Kidney tubule cell (primary cell): ENCODE data around the gene BTN3A1.
A peak's percentile ranks its signal among the peaks of the same experiment; 100 is the strongest.

Experiments used
- DNase-seq: peaks from one replicate; pipeline ENCODE4 v3.0.0-alpha.2; 2018; ENCODE audit warnings: low spot score

The BTN3A1 gene

GRCh38 chr6:26379740-26380139, 22.3 kb upstream of the BTN3A1 start:
- no peak for DNase-seq

DNA sequence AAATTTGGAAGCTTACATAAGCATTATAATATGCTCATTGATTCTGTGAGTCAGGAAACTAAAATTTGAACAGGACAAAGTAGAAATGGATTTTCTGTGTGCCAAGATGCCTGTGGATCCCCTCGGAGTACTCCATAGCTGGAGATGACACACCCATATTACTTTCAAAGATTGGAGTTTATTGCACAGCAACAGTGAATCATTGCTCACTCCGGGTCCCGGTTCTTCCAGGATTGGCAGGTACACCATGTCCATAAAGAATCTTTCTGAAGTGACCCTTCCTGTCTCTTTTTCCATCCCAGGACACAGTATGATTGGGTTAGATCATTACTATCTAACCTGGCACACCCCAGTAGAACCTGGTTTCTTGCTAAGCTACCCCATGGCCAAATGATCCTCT, 21.8 kb upstream of the BTN3A1 start:
- DNase-seq = no peak

- DNase-seq = no peak
Observed at GRCh38 chr6:26382121-26382520, 20.0 kb upstream of the BTN3A1 start.

GRCh38 chr6:26383624-26384417, 18.3 kb upstream of the BTN3A1 start:
- DNase-seq = peak; percentile 79

DNA sequence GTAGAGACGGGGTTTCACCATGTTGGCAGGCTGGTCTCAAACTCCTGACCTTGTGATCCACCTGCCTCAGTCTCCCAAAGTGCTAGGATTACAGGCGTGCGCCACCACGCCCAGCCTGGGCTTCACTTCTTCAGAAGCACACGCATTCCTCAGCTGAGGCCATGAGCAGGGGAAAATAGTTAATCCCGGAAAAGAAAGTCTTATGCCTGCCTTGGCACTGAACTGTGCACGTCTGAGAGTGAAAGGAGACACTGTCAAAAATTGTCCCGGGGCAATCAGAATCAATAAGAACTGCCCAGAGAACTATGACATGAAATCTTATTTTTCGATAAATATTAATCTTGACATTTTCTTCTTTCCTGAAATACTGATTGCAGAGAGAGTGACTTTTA, 16.3 kb upstream of the BTN3A1 start:
- no peak for DNase-seq

DNA sequence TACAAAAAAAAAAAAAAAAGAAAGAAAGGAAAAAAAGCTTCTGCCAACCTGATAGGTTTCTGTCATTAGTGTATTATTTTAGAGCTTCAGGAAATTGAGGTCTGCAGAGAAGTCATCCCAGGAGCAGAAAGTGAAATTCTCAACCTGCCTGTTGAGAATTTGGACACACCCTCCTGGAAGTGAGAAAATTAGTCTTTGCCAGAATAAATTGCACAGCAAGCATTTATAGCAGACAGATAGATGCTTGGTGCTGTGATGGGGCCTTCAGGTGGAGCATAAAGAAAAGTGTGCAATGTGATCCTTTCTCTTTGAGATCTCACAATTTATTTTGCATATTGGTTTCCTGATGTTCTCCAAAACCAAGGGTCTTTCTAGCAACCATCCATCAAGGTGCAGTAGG, 14.5 kb upstream of the BTN3A1 start:
- DNase-seq = no peak

- peak; percentile 73 for DNase-seq
Observed at GRCh38 chr6:26388014-26388413, 14.1 kb upstream of the BTN3A1 start.

DNA sequence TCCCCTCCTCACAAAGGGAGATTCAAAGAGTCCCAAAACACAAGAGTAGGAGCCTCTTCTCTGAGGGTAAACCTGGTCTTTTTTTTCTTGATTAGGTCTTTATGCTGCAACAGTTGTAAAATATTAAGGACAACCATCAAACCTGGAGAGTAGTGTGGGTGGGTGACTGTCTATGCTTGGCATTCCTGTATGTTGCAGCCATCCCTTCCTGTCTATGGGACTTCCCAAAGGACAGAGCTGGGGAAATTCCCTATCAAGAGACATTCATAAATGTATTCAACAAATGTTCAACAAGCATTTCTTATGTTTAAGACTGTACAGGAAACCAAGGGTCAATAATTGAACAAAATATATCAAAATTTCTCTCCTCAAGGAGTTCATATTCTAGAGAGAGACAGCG, 13.6 kb upstream of the BTN3A1 start:
- peak; percentile 85 for DNase-seq

DNA sequence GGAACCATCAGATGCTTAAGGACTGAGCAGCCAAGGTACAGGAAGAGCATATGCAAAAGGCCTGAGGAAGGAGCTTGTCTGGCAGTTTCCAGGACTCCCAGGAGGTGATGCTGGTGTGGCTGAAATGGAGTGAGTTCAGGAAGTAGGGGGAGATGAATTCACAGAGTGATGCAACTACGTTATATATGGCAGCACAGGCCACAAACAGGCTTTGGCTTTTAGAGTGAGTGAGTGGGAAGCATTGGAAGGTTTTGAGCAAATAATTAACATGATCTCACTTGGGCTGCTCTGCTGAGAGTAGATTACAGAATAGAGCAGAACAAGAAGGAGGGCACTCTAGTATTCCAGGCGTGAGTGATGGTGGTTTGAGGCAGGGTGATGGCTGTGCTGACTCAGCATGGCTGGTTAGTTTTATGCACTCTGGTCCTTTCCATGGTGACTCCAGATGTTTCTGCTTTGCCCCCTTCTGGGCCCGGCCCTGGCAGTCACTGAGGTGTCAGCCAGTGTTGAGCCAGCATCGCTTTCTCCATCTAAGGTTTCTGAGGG, 12.7 kb upstream of the BTN3A1 start:
- peak; percentile 97 for DNase-seq

GRCh38 chr6:26390531-26390930, 11.5 kb upstream of the BTN3A1 start:
- no peak for DNase-seq

DNA sequence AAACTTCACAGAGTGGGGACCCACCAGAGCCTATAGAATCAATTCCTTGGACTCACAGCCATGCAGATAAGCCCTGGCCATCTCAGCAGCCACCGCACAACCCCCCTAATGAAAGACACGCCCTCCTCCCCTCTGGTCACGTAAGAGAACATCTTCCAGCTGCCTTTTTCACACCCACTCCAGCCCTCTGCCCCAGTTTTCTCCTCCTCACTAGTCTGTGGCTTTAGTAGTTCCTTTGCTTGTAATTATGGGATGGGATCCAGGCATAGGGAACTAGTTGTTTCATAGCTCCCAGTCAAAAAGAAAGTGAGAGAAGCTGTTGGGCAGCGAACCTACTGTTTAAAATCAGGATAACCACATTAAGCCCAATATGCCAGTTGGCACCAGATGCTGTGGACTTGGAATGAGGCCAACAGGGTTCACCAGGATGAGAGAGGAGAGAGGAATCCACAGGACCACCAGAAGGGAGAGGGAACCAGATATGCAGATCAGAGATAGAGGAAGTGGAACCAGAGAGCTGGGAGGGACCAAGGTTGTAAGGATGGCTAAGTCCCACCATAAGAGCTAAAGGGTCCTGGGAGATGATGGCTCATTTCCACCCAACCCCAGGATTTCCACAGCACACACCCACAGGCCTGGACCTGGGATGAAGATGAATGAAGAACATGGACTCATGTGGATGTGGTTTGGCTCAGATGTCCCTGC, 9.0 kb upstream of the BTN3A1 start:
- no peak for DNase-seq

- peak; percentile 87 for DNase-seq
Observed at GRCh38 chr6:26394289-26394688, 7.8 kb upstream of the BTN3A1 start.

DNA sequence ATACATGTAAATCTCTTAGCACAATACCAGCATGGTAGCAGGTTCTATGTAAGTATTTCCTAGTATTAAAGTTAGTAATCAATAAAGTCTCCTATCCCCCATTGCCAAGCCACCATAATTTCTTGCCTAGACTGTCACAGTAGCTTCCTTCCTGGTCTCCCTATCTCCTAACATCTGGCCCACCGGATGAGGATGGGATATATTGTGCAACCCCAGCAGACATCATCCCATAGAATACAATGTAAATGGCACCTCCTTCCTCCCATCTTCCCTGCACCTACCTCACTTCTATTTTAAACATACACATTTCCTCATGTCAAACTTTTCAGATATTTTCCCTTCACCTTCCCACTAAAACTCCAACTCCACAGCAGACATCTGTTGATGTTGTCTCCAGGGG, 3.5 kb upstream of the BTN3A1 start:
- DNase-seq = no peak

- DNase-seq = no peak
Observed at GRCh38 chr6:26400626-26401025, 1.4 kb upstream of the BTN3A1 start.

- DNase-seq = no peak
Observed at GRCh38 chr6:26401389-26401986, 587 bp upstream of the BTN3A1 start.

DNA sequence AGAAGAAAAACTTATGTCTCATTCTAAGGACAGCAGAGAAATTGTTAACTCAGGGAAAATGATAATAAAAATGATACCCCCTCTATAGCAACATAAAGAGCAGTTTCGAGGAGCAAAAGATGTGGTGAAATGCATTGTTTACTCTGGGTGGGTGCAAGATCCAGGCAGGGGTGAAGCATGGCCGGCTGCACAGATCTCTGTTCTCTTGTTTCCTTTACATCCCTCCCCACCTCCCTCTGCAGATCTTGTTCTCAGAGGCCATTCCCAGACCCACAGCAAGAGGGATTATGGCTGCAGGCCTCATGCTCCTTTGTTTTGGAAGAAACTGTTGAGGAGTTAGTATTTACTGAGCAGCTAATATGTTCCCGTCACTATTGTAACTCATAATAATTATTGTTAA, 1.8 kb downstream of the BTN3A1 start:
- no peak for DNase-seq

- DNase-seq = no peak
Observed at GRCh38 chr6:26404546-26404945, 2.5 kb downstream of the BTN3A1 start.

DNA sequence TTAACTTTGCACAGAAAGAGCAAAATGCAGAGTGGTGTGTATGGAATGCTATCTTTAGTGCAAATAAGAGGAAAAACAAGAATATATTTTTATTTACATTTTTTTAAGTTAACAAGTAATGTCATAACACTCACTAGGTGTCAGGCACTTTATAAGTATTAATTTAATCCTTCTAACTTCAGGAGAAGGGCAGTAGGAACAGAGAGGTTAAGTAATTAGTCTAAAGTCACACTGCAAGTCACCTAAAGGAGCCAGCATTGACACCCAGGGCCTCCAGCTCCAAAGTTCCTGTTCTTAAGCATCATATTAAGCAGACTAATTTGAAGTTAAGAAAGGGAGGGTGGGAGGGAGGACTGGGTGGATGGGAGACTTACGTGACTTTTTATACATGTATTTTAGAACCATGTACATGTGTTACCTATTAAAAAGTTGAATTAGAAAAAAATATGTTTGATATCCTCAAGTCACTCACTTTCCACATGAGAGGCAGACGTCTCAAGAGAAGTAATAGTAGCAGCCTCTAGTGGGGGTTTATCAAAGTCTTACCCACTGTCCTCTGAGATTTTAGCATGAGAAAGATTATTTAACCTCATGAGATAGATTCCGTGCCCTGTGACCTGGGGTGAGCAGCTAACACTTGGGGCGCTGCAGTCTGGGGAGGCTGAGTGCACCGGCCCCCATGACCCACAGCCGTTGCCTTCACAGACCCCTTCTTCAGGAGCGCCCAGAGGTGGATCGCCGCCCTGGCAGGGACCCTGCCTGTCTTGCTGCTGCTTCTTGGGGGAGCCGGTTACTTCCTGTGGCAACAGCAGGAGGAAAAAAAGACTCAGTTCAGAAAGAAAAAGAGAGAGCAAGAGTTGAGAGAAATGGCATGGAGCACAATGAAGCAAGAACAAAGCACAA, 7.0 kb downstream of the BTN3A1 start:
- DNase-seq = no peak

- DNase-seq = no peak
Observed at GRCh38 chr6:26411751-26412150, 9.7 kb downstream of the BTN3A1 start.

DNA sequence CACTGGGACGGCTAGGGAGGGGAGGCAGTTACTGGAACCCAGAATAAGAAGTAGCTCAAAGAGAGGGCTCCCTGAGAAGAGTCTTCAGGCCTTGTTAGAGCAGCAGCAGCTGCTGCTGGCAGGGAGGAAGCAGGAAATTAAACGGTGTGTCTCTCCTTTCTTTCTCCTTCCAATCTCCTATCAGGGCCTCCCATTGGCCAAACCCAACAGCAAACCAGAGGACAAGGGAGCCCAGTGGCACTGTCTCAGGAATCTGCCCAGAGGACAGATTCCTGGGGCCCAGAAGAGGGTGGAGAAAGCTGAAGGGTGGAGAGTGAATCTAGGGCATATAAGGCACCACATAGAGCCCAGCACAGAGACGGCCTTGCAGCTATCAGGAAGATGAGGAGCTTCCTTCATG, 10.2 kb downstream of the BTN3A1 start:
- DNase-seq = no peak

- DNase-seq = no peak
Observed at GRCh38 chr6:26412954-26413353, 10.9 kb downstream of the BTN3A1 start.

GRCh38 chr6:26414281-26414680, 12.2 kb downstream of the BTN3A1 start:
- DNase-seq = peak; percentile 32
